Mucosa of descending colon (tissue), 3 donors: ENCODE measurements around the gene DMRTA2. TPM values are rescaled to one million over a fixed set of nuclear protein-coding genes. Genes with fewer than 3 reads are reported as not detected.

Source experiments
- ATAC-seq: fragments of 200-7000 bp; cut with Tn5 transposase; one replicate; pipeline ENCODE4 v1.9.1; 2020; ENCODE audit warnings: mild to moderate bottlenecking, moderate library complexity
- DNase-seq, 3 donors: peaks; one replicate each; pipeline ENCODE4 v3.0.0-alpha.2; 2020
- H3K36me3 ChIP-seq: fragments of 200-600 bp; one replicate; pipeline ENCODE4 v1.8.0; 2021; ENCODE audit warnings: low read depth, mild to moderate bottlenecking
- H3K4me1 ChIP-seq: fragments of 200-600 bp; one replicate; pipeline ENCODE4 v1.8.0; 2021; ENCODE audit warnings: low read depth, mild to moderate bottlenecking
- H3K4me3 ChIP-seq: fragments of 200-600 bp; one replicate; pipeline ENCODE4 v1.8.0; 2021; ENCODE audit warnings: mild to moderate bottlenecking
- H3K9me3 ChIP-seq: fragments of 200-600 bp; one replicate; pipeline ENCODE4 v1.8.0; 2021; ENCODE audit warnings: mild to moderate bottlenecking
- intact Hi-C, 2 donors: fragments of 100-400 bp; cut with DNase I in 1 of 2; cut with micrococcal nuclease in 1 of 2; formaldehyde crosslinking; loops; one replicate each; pipeline versions ENCODE4 v1.11.0 to v1.11.1; 2022; cut with DNase I, micrococcal nuclease
- total RNA-seq, 3 donors: library from RNA; stranded (reverse); fragmentation: NEBNext Ultra II Directional in 2 of 3; extraction: Animal tissue kit (Norgen Biotek cat#: 25700) in 2 of 3; gene quantifications; one replicate each; pipeline versions ENCODE4 v1.2.1 to v1.2.4, GENCODE V29; 2021 to 2023
- TF ChIP-seq, protein P1 (sequence below): fragments of 200-600 bp; IDR thresholded peaks from one replicate; pipeline ENCODE4 v1.8.0; 2022; ENCODE audit warnings: antibody characterized with exemption, mild to moderate bottlenecking
- donor health status: DM: no; HTN: no; CAD: no; lungs with moderate emphysema.
- donor health status: DM: no; HTN: no; CAD: no.
- donor health status: DM: no; HTN: yes; CAD: no.

Gene DMRTA2
- total RNA-seq, 3 donors from 2014 or later, result not detected

DNA sequence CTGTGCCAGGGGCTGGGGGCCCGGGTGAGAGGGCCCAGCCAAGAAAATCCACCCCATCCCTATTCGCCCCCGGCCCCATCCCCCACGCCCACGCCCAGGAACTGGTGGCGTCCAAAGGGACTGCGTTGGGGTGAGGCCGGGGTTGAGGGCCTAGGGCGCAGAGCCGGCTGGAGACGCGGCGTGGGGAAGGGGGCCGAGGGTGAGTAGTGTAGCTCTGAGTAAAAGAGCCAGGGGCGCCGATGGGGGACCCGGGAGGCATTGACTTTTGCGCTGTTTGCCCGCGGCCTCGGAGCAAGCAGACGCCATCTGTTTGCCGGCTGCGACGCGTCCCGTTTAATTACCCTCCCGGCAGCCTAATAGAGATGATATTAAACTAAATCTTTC is 3.5 kb upstream of the DMRTA2 start:
- ATAC-seq (no peak), DNase-seq (no peak)
- no peaks in the 10 kb centered on the region for H3K36me3 ChIP-seq
- TF ChIP-seq, protein P1, sequence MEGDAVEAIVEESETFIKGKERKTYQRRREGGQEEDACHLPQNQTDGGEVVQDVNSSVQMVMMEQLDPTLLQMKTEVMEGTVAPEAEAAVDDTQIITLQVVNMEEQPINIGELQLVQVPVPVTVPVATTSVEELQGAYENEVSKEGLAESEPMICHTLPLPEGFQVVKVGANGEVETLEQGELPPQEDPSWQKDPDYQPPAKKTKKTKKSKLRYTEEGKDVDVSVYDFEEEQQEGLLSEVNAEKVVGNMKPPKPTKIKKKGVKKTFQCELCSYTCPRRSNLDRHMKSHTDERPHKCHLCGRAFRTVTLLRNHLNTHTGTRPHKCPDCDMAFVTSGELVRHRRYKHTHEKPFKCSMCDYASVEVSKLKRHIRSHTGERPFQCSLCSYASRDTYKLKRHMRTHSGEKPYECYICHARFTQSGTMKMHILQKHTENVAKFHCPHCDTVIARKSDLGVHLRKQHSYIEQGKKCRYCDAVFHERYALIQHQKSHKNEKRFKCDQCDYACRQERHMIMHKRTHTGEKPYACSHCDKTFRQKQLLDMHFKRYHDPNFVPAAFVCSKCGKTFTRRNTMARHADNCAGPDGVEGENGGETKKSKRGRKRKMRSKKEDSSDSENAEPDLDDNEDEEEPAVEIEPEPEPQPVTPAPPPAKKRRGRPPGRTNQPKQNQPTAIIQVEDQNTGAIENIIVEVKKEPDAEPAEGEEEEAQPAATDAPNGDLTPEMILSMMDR, result no peak
- H3K9me3 ChIP-seq, result no peaks in the 10 kb centered on the region
- H3K4me3 ChIP-seq, result no peak overlapping the region
- H3K4me1 ChIP-seq, result peaks cover 35% of the 10 kb centered on the region
- intact Hi-C loops, result no loop called here

DNA sequence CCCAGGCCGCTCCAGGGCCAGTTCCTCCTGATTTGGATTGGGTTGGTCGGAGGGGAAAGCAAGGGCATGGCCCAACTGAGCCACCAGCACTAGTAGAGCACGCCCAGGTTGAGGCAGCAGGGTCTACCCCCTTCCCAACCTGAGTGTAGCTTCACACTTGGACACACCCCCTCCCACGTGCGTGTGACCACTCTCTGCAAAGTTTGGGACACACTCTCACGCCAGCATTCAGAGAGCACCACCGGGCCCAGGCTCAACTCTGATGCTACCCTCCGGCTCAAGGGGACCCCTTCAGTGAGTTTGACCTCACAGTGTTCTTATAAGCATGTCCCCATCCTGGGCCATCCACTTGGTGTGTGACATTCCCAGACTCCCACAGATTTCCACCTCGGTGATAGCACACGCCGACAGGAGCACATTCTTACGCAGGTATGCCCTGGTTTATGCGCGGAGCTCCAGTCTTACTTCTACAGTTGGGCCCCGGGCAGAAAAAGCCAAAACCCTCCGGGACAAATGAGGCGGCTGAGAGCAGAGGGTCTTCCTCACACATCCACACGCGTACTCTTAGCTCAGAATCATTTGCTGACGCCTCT is 3.0 kb upstream of the DMRTA2 start:
- Histone ChIP-seq H3K4me1 (peaks cover 35% of the 10 kb centered on the region), H3K4me3 (no peak overlapping the region), H3K9me3 (no peaks in the 10 kb centered on the region), H3K36me3 (no peaks in the 10 kb centered on the region)
- DNase-seq (no peak), ATAC-seq (no peak)
- TF ChIP-seq, protein P1, result no peak
- intact Hi-C loops, result no loop called here

DNA sequence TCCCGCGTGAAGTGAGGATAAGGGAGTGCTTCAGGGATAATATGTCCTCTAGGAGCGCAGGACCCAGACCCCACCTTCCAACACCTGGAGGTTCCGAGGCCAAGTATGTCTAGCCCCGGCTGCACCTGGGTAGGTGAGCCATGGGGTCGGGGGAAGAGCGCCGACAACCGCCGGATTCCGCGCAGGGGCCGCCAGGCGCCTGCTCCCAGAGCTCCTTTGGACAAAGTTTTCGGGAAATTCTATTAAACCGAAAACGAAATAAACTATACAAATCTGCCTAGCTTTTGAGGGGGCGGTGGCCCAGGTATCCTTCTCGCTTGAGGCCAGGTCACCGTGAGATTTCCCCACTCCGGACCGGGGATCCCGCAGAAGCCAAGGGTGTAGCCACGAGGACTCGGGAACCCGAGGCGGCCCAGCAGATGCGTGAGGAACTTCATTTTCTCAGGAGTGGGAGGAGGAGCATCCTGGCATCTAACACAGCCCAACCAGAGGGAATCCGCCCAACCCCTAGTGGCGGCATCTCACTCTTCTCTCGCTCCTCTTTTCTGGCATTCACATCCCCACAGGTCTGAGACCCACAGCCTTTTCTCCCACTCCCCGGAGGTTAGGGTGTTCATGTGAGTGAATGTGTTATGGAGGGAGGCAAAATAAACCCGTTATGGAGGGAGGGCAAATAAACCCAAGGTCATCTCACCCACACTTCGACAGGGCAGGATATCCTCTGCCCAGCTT is 2.3 kb upstream of the DMRTA2 start:
- H3K9me3 ChIP-seq, result no peaks in the 10 kb centered on the region
- H3K36me3 ChIP-seq, result no peaks in the 10 kb centered on the region
- H3K4me1 ChIP-seq, result peaks cover 39% of the 10 kb centered on the region
- ATAC-seq, result no peak
- no peak for DNase-seq
- TF ChIP-seq, protein P1, result no peak
- H3K4me3 ChIP-seq, result no peak overlapping the region
- intact Hi-C loops, result no loop called here

DNA sequence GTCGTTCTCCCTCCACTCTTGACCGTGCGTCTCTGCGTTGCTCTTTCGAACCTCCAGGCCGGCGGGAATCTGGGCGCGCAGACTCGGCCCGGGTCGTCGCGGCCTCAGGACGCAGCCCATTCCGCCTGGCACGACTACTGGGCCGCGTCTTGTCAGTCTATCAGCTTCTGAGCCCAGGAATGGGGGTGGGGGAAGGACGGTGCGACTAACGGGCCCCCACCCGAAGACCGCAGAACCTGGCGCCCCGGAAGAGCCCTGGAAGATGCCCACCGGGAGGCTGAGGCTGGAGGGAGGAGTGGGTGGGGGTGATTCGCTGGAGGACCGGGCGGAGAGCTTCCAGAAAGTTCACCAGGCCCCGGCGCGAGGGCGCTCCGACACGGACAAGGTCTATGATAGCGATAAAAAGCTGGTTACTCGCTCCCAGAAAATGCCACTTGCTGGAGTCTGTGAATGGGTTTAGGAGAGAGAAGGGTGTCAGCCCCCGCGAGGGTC is 1.7 kb upstream of the DMRTA2 start:
- DNase-seq (no peak), ATAC-seq (no peak)
- H3K4me1 ChIP-seq, result peaks cover 39% of the 10 kb centered on the region
- intact Hi-C loops, result no loop called here
- no peaks in the 10 kb centered on the region for H3K9me3 ChIP-seq
- H3K4me3 ChIP-seq, result no peak overlapping the region
- no peaks in the 10 kb centered on the region for H3K36me3 ChIP-seq
- TF ChIP-seq, protein P1, result no peak

DNA sequence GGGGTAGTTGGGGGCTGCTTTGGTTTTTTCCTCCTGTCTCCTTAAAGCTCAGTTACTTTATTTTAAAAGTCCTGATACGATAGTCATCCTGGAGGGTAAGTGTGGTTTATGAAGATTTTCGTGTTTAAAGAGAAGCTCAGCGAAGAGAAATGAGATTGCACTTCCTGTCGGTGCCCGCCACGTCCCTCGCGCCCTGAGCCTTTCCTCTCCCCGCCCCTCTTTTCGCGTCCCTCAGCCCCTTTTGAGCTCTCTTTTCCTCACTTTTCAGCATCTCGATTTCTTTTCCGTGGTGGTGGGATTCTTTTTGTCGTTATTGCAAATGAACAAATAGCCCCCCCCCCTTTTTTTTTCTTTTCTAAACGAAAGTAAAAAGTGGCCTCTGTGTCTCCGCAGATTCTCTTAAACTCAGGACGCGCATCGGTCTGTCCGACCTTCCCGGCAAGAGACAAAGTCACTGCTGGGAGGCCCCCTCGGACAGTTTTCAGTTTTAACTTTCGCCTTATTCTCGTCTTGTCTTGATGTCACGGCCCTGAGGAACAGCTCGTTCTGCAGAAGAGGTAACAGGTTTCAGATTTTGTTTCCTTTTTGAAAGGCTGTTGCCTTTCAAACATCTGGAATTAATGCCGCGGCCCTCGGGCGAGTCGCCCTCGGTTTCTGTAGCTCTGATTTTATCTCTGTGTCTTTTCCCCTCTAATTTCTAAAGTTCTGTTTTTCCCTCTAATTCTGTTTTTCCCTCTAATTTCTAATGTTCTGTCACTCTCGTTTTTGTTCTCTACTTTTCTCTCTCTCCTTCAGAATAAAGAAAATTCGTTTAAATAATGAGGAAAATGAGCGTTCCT is 1.0 kb upstream of the DMRTA2 start:
- no peak for ATAC-seq
- TF ChIP-seq, protein P1, result no peak
- no peak for DNase-seq
- intact Hi-C loops, result no loop called here
- no peaks in the 10 kb centered on the region for H3K36me3 ChIP-seq
- H3K4me3 ChIP-seq, result no peak overlapping the region
- no peaks in the 10 kb centered on the region for H3K9me3 ChIP-seq
- peaks cover 42% of the 10 kb centered on the region for H3K4me1 ChIP-seq
